Measurements from ENCODE around the gene FMNL3.

Gene FMNL3

GRCh38 chr12:49674318-49674981 is 32.8 kb downstream of the FMNL3 start:
- DNase-seq (ENCODE audit: low read depth in 2 of 2), result no peak

DNA sequence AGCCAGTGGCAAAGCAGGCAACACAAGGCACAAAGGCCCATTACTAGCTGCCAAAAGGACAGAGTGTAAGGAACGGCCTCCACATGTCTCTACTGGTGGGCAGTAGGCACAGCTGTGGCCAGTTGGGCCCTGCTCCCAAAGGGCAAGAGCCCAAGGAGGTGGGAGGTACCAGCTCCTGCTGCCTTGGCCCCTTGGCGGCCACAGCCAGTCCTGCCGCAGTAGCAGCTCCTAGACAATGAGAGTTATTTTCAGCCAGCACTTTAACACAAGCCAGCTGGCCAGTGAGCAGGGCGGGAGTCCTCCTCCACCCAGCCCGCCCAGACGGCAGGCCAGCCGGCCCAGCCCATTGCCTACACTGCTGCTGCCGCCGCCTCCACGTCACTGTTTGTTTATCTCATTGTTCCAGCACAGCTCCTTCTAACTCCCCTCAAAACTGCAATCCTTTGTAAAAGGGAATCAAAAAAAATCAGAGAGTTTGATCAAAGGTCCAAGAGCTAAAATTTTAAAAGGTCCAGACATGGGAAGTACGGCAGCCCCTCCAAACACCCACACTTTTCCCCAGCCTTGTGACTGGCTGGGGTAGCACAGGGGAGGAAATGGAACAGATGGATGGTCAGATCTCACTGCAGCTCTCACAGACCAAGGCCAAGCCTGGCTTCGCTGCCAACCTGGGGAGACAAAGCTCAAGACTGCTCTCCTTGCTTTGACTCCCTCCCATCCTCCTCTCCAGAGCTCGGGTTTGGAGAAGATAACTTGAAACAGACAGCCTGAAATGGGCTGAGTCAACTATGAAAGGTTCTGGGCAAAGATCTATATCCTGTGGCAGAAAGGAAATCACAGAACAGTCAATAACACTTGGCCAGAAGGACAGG is 33.5 kb downstream of the FMNL3 start:
- no peak for DNase-seq (ENCODE audit: low read depth in 2 of 2)

DNA sequence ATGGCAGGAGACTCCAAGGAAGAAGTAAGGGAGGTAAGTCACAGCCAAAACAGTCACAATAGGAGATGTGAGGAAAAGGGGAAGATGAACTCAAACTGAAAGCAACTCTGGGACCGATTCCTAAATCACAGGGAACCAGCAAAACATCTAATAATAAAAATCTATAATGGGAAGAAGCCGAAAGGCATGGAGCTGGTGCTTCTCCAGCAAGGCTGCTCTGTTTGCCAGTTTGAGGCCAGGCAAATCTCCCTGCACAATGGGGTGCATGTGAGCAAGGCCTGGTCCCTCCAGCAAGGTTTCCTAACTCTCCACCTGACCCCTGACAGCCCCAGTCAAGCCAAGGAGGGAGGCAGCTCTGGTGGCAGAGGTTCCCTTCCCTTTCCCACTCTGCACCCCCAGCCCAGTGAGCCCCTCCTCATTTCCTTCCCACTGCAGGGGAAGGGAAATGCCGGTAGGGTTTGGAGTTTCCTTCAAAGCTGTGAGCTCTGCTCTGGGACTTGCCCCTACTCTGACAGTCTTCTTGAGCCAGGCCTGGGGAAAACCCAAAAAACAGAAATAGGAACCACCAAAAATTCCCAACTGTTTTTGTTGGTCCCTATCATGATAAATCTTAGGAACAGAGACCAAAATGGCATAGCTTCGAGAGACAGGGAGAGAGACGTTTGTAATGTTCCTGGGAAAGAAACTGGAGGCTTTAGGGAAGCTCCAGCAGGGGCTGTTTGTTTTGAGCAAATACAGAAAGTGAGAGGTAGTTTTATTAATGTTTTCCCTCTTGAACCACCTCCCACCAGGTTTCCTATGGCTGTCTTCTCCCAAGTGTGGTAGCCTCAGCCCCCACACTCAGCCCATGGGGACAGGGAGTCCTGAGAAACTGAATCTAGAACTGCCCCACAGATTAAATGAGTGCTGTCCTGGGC is 34.6 kb downstream of the FMNL3 start:
- no peak for DNase-seq (ENCODE audit: low read depth in 2 of 2)

GRCh38 chr12:49671031-49671765 is 36.0 kb downstream of the FMNL3 start:
- peak; percentile 28 to 30 for DNase-seq (ENCODE audit: low read depth in 2 of 2)

DNA sequence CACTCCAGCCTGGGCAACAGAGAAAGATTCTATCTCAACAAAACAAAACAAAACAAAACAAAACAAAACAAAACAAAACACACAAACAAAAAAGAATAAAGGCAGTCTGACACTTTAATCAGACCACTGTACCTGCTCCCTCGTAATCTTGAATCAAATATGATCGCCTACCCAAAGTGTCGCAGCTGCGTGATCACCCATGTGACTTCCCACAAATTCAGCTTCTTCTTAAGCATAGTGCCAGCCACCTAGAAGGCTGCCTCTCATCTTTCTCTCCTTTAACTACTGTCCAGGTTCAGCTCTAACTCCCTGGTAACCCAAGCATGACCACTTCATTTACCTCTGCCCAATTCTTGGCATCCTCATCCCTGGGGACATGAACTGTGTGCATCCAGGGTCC is 37.4 kb downstream of the FMNL3 start:
- no peak for DNase-seq (ENCODE audit: low read depth in 2 of 2)

GRCh38 chr12:49667325-49668090 is 39.7 kb downstream of the FMNL3 start:
- DNase-seq (ENCODE audit: low read depth in 2 of 2), result no peak

GRCh38 chr12:49666176-49666575 is 41.0 kb downstream of the FMNL3 start:
- DNase-seq (ENCODE audit: low read depth in 2 of 2), result no peak

DNA sequence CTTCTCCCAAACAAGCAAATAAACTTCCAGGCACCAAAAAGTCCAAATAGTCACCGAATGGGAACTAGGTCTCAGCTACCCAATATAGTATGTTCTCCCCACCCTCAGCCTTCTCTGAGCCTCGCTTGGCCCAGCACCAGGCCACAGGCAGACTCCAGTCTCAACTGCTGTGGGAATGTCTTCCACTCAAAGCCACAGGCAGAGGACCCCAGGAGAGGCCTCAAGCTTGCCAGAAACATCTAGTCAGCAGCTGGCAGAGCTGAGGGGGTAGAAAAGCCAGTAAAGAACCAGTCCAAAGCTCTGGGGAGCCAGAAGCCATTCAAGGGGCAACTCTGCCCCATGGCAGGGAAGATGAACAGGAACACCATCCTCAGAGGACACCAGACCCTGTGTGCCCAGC is 41.8 kb downstream of the FMNL3 start:
- no peak for DNase-seq (ENCODE audit: low read depth in 2 of 2)

DNA sequence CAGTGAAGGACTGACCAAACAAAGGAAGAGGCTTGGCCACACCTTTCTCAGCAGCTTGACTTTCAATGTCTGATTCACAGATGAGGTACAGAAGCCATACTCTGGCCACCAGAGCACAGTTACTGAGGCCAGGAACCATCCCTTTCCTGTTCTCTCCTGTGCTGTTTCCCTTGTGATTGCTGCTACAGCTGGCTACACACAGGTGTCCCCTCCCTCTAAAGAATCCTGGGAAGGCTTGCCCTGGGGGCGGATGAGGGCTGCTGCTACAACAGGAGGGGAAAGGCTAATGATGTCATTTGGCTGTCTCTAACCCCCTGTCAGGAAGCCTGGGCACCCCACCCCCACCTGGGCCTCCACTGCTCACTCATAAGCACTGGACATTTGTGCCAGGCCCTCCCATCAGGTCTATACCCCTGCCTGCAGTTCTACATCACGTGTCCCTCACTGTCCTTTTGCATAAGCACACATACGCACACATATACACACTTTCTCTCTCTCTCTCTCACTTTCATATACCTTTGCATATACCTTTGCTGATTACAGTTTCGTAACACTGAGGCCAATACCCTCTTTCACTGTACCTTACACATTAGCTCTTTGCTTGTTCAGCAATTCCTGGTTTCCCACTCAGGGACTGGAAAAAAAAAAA is 42.5 kb downstream of the FMNL3 start:
- DNase-seq (ENCODE audit: low read depth in 2 of 2), result no peak

DNA sequence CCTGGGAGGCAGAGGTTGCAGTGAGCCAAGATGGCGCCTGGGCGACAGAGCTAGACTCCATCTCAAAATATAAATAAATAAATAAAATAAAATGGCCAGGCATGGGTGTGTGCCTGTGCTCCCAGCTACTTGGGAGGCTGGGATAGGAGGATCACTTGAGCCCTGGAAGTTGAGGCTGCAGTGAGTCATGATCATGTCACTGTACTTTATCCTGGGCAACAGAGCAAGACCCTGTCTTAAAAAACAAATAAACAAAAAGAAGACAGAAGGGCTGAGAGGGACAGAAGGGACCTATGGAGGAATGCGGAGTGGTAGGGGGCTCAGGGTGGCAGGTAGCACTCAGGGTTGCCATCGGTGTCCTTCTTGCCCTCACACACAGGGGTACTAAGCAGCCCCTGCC is 43.0 kb downstream of the FMNL3 start:
- no peak for DNase-seq (ENCODE audit: low read depth in 2 of 2)

GRCh38 chr12:49662998-49663843 is 44.0 kb downstream of the FMNL3 start:
- peak; percentile 39 to 41 for DNase-seq (ENCODE audit: low read depth in 2 of 2)

GRCh38 chr12:49661746-49662145 is 45.5 kb downstream of the FMNL3 start:
- no peak for DNase-seq (ENCODE audit: low read depth in 2 of 2)

DNA sequence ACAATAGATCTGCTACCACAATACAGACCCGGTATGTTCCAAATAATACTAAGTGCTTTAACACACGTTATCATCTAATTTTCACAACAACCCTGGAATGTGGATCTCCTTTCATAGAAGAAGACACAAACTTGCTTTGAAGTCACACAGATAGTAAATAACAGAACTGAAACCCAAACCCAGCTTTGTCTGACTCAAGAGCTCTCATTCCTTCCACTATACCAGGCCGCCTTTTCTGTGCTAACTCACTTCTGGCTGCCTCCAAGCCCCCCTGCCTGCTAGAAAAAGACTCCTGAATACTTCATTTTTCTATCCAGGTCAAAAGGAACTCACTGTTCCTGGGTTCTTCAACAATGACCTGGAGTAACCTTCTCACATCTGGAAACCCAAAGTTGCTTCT is 46.0 kb downstream of the FMNL3 start:
- DNase-seq (ENCODE audit: low read depth in 2 of 2), result no peak

GRCh38 chr12:49659753-49660152 is 47.5 kb downstream of the FMNL3 start:
- DNase-seq (ENCODE audit: low read depth in 2 of 2), result no peak

DNA sequence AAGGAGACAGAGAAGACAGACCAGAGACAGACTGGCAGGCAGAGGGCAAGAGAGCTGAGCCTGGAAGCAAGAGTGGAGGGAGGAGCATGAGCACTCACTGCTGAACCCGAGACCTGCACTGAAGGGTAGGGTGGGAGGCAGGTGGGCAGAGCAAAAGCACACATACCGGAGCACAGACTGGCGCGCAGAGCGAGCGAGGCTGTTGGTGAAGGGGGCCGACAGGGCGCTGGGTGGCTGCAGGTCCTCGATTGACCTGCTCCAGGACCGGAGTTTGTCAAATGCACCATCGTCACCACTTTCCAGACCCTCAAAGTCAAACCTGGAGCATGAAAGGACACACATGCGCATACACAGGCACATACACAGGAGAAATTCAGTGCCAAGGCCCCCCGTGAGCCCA is 48.9 kb downstream of the FMNL3 start:
- DNase-seq (ENCODE audit: low read depth in 2 of 2), result no peak

DNA sequence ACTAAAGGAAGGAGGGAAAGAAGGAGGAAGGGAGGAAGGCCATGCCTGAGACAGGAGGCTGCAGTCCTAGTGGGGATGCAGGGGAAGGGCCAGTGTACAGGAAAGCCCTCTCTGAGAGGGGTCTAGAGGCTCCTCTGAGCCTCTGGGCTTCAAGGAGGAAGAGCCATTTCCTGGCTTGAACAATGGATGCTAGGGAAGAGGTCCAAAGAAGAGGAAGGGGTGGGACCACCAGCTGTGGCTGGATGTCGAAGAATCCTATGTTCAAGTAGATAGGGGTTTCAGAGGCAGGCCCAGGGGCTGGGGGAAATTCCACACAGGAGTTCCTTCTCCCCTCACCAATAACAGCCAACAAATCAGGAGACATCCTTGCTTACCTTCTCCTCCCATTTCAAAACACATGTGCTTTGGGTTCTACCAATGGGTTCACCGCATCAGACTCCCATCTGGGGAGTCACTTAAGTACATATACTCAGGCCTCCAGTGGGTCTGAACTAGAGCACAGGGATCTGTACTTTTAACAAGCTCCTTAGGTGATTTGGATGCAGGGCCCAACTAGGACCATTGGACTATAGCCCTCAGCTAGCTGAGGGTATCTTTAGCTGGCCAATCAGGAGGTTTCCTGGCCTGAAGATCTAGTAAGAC is 51.5 kb downstream of the FMNL3 start:
- no peak for DNase-seq (ENCODE audit: low read depth in 2 of 2)

DNA sequence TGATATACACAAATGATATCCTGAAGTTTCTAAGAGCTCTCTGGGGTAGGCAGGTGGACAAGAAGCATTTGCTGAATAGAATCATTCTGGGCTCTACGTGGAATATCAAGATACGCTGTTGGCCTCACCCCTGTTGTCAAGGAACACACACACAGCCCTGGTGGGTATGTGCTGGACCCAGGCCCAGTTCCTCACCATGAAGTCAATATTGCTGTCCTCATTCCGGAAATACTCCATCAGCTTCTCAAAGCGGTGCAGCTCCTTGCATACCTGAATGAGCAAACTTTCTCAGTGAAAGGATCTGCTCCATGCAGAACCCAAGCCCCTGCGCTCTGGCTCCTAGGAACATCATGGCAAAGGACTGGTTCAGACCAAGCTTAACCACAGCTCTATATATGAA is 52.5 kb downstream of the FMNL3 start:
- no peak for DNase-seq (ENCODE audit: low read depth in 2 of 2)

- DNase-seq (ENCODE audit: low read depth in 2 of 2), result no peak
These were observed 54.2 kb downstream of the FMNL3 start for GRCh38 chr12:49652921-49653520.
